HepG2 (cell line): Measurements from ENCODE around the gene UBE2C. TPM values are rescaled to one million over a fixed set of nuclear protein-coding genes. Genes with fewer than 3 reads are reported as not detected.

Experiments used
- ARID5B ChIP-seq: IDR thresholded peaks from 2 replicates; pipeline ENCODE4 v1.4.0; 2020; ENCODE audit warnings: mild to moderate bottlenecking, missing genetic modification reagents
- CEBPZ ChIP-seq: IDR thresholded peaks from 2 replicates; pipeline ENCODE4 v1.6.1; 2012; ENCODE audit warnings: low read length, improper control_type of control experiment
- FUBP1 ChIP-seq: sonication (generic); formaldehyde crosslinking; IDR thresholded peaks from 2 replicates; pipeline ENCODE4 v1.5.1; 2020; ENCODE audit warnings: missing genetic modification reagents, mild to moderate bottlenecking, borderline replicate concordance
- HHEX ChIP-seq: IDR thresholded peaks from 2 replicates; pipeline ENCODE4 v1.6.1; 2016; ENCODE audit warnings: control low read depth
- PRDM10 ChIP-seq: sonication (generic); formaldehyde crosslinking; IDR thresholded peaks from 2 replicates; pipeline ENCODE4 v1.4.0; 2020; ENCODE audit warnings: low read depth, missing genetic modification reagents
- RNF219 ChIP-seq: sonication (generic); formaldehyde crosslinking; IDR thresholded peaks from 2 replicates; pipeline ENCODE4 v1.5.0; 2020; ENCODE audit warnings: mild to moderate bottlenecking, missing genetic modification reagents
- SALL1 ChIP-seq: sonication (generic); formaldehyde crosslinking; IDR thresholded peaks from 2 replicates; pipeline ENCODE4 v1.8.0; 2022; ENCODE audit warnings: mild to moderate bottlenecking, missing genetic modification reagents
- SAP130 ChIP-seq: IDR thresholded peaks from 2 replicates; pipeline ENCODE4 v1.6.1; 2016; ENCODE audit warnings: low read depth
- YEATS4 ChIP-seq: sonication (generic); formaldehyde crosslinking; IDR thresholded peaks from 2 replicates; pipeline ENCODE4 v1.4.0; 2020; ENCODE audit warnings: missing genetic modification reagents, borderline replicate concordance
- ZNF121 ChIP-seq: sonication (generic); formaldehyde crosslinking; IDR thresholded peaks from 2 replicates; pipeline ENCODE4 v1.5.0; 2020; ENCODE audit warnings: mild to moderate bottlenecking, missing genetic modification reagents
- ZNF354B ChIP-seq: sonication (generic); formaldehyde crosslinking; IDR thresholded peaks from 2 replicates; pipeline ENCODE4 v1.8.0; 2022; ENCODE audit warnings: mild to moderate bottlenecking, missing genetic modification reagents
- ZSCAN25 ChIP-seq: sonication (generic); formaldehyde crosslinking; IDR thresholded peaks from 2 replicates; pipeline ENCODE4 v1.8.0; 2022; ENCODE audit warnings: mild to moderate bottlenecking, missing genetic modification reagents
- polyA plus RNA-seq, 8 experiments: library from polyadenylated mRNA; depleted of rRNA in 3 of 8; stranded (reverse) in 7 of 8; unstranded in 1 of 8; fragments of >200 nt; fragmentation: Illumina TruSeq in 4 of 8; extraction: Trizol in 4 of 8; gene quantifications; 2 replicates each; pipeline versions ENCODE4 v1.2.1 to v1.2.3, GENCODE V29; 2011 to 2016; ENCODE audit warnings: low read depth in 4 of 8, missing spikeins in 1 of 8, mixed read lengths in 1 of 8; ENCODE audit not compliant: insufficient read depth in 1 of 8
- total RNA-seq, 5 experiments: library from RNA; depleted of rRNA; stranded (reverse); fragments of >200 nt; fragmentation: Illumina TruSeq; extraction: Trizol; gene quantifications; 2 replicates each; pipeline ENCODE4 v1.2.3, GENCODE V29; 2016; ENCODE audit warnings: low read depth in 1 of 5

The UBE2C gene
- total and polyA plus RNA-seq, 2 of the 13 experiments (the other 11 are each of a cell fraction or from before 2014, with no cell fraction given), result 100 to 123 TPM

GRCh38 chr20:45823949-45824835 is 11.7 kb downstream of the UBE2C start (continued):
- TF ChIP-seq CEBPZ (no peak), ZNF121 (no peak), YEATS4 (CRISPR knock-in tag) (no peak), PRDM10 (CRISPR knock-in tag) (no peak), ZNF354B (CRISPR knock-in tag) (no peak), SALL1 (no peak; the same call in 1 of the 2 replicates), FUBP1 (CRISPR knock-in tag) (peak; percentile 98; the same call in 1 of the 2 replicates), ARID5B (0 out of 2 replicates have a peak, but pooled peaks have one; percentile 15), SAP130 (CRISPR knock-in tag) (peak; percentile 56; the same call in 1 of the 2 replicates), ZSCAN25 (CRISPR knock-in tag) (peak; percentile 98), HHEX (CRISPR knock-in tag) (no peak), RNF219 (no peak)
